Activated CD4-positive, alpha-beta T cell treated with anti-CD3 and anti-CD28 coated beads, Interleukin-2, amount 50 U/mL, for 4 hours (primary cell): ENCODE measurements around the gene IKZF5.

ENCODE experiments used
- DNase-seq, 2 experiments: peaks; one replicate each; pipeline ENCODE4 v3.0.0-alpha.2; 2020

Gene IKZF5

GRCh38 chr10:122980209-122981065 is 28.2 kb downstream of the IKZF5 start, which contains the start of gene PSTK:
Gene PSTK (plus strand): TSS chr10:122980401. CDS start chr10:122980480, 79 bp downstream.
- peak; percentile 78 to 82 for DNase-seq

GRCh38 chr10:122974543-122975064 is 34.0 kb downstream of the IKZF5 start:
- DNase-seq: no peak

- DNase-seq: no peak
Observed at GRCh38 chr10:122974023-122974422, 34.6 kb downstream of the IKZF5 start.

GRCh38 chr10:122968698-122969097 is 39.9 kb downstream of the IKZF5 start:
- no peak for DNase-seq

GRCh38 chr10:122966879-122967278 is 41.7 kb downstream of the IKZF5 start:
- DNase-seq: no peak

GRCh38 chr10:122962405-122962804 is 46.2 kb downstream of the IKZF5 start:
- DNase-seq: no peak

- DNase-seq: no peak
Observed at GRCh38 chr10:122957474-122957873, 51.1 kb downstream of the IKZF5 start.

GRCh38 chr10:122955892-122956291 is 52.7 kb downstream of the IKZF5 start:
- no peak for DNase-seq

GRCh38 chr10:122954731-122955050 is 53.9 kb downstream of the IKZF5 start:
- DNase-seq: no peak

- DNase-seq: peak; percentile 95 to 98
Observed at GRCh38 chr10:122953902-122954730, 54.5 kb downstream of the IKZF5 start, which contains the start of gene C10orf88. Gene C10orf88 (minus strand): TSS chr10:122954227. CDS start chr10:122954178, 49 bp downstream.

- no peak for DNase-seq
Observed at GRCh38 chr10:122949296-122949695, 59.3 kb downstream of the IKZF5 start.
